H1 (cell line): ENCODE measurements around the gene C1orf52. TPM values are rescaled to one million over a fixed set of nuclear protein-coding genes. Genes with fewer than 3 reads are reported as not detected.

ENCODE experiments used
- YY1 ChIP-seq: IDR thresholded peaks from 2 replicates; pipeline ENCODE4 v1.6.1; 2011; ENCODE audit warnings: low read depth, mild to moderate bottlenecking, low read length
- polyA plus RNA-seq, 7 experiments: library from polyadenylated mRNA; depleted of rRNA in 3 of 7; stranded (reverse) in 5 of 7; unstranded in 2 of 7; fragments of >200 nt in 5 of 7; fragments of 200-250 nt in 2 of 7; gene quantifications; 1 replicate in 5 of 7; 2 replicates in 1 of 7; 4 replicates in 1 of 7; pipeline versions ENCODE4 v1.2.1 to v1.2.3, GENCODE V29; 2011 to 2013; ENCODE audit warnings: missing spikeins in 2 of 7, mixed read lengths in 2 of 7
- total RNA-seq: library from RNA; stranded (reverse); fragmentation: NEBNext Ultra II Directional; extraction: Animal tissue kit (Norgen Biotek cat#: 25700); gene quantifications from 2 replicates; pipeline ENCODE4 v1.2.1, GENCODE V29; 2021
- TF ChIP-seq, protein P1 (sequence below): fragments of 300-600 bp; sonication (generic); IDR thresholded peaks from 2 replicates; pipeline ENCODE4 v1.7.1; 2012; ENCODE audit warnings: low read length, moderate library complexity, mild to moderate bottlenecking, inconsistent platforms; ENCODE audit not compliant: insufficient replicate concordance
- TF ChIP-seq, protein P2 (sequence below): IDR thresholded peaks from 2 replicates; pipeline ENCODE4 v1.6.1; 2011; ENCODE audit warnings: low read length, improper control_type of control experiment

The C1orf52 gene
- total and polyA plus RNA-seq, 2 of the 8 experiments (the other 6 are each of a cell fraction or from before 2014, with no cell fraction given) = 29.2 to 39.1 TPM

DNA sequence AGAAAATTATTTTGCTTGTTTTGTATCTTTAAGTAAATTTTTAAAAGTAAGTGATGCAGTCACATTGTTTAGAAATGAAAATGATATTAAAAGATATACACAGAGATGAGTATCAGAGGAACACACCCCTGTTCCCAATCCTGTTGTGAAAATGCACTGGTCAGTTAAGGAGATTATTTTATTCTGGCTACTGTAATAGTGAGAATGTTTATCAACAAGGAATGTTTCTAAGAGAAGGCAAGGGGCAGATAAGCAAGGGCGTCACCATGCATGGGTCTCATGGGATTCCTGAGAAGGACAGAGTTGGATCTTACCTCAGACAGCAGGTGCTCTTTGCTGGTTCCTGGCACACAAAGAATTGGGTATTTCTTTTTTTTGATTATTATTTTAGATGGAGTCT is 21.8 kb downstream of the C1orf52 start (continued):
- TF ChIP-seq, protein P1, sequence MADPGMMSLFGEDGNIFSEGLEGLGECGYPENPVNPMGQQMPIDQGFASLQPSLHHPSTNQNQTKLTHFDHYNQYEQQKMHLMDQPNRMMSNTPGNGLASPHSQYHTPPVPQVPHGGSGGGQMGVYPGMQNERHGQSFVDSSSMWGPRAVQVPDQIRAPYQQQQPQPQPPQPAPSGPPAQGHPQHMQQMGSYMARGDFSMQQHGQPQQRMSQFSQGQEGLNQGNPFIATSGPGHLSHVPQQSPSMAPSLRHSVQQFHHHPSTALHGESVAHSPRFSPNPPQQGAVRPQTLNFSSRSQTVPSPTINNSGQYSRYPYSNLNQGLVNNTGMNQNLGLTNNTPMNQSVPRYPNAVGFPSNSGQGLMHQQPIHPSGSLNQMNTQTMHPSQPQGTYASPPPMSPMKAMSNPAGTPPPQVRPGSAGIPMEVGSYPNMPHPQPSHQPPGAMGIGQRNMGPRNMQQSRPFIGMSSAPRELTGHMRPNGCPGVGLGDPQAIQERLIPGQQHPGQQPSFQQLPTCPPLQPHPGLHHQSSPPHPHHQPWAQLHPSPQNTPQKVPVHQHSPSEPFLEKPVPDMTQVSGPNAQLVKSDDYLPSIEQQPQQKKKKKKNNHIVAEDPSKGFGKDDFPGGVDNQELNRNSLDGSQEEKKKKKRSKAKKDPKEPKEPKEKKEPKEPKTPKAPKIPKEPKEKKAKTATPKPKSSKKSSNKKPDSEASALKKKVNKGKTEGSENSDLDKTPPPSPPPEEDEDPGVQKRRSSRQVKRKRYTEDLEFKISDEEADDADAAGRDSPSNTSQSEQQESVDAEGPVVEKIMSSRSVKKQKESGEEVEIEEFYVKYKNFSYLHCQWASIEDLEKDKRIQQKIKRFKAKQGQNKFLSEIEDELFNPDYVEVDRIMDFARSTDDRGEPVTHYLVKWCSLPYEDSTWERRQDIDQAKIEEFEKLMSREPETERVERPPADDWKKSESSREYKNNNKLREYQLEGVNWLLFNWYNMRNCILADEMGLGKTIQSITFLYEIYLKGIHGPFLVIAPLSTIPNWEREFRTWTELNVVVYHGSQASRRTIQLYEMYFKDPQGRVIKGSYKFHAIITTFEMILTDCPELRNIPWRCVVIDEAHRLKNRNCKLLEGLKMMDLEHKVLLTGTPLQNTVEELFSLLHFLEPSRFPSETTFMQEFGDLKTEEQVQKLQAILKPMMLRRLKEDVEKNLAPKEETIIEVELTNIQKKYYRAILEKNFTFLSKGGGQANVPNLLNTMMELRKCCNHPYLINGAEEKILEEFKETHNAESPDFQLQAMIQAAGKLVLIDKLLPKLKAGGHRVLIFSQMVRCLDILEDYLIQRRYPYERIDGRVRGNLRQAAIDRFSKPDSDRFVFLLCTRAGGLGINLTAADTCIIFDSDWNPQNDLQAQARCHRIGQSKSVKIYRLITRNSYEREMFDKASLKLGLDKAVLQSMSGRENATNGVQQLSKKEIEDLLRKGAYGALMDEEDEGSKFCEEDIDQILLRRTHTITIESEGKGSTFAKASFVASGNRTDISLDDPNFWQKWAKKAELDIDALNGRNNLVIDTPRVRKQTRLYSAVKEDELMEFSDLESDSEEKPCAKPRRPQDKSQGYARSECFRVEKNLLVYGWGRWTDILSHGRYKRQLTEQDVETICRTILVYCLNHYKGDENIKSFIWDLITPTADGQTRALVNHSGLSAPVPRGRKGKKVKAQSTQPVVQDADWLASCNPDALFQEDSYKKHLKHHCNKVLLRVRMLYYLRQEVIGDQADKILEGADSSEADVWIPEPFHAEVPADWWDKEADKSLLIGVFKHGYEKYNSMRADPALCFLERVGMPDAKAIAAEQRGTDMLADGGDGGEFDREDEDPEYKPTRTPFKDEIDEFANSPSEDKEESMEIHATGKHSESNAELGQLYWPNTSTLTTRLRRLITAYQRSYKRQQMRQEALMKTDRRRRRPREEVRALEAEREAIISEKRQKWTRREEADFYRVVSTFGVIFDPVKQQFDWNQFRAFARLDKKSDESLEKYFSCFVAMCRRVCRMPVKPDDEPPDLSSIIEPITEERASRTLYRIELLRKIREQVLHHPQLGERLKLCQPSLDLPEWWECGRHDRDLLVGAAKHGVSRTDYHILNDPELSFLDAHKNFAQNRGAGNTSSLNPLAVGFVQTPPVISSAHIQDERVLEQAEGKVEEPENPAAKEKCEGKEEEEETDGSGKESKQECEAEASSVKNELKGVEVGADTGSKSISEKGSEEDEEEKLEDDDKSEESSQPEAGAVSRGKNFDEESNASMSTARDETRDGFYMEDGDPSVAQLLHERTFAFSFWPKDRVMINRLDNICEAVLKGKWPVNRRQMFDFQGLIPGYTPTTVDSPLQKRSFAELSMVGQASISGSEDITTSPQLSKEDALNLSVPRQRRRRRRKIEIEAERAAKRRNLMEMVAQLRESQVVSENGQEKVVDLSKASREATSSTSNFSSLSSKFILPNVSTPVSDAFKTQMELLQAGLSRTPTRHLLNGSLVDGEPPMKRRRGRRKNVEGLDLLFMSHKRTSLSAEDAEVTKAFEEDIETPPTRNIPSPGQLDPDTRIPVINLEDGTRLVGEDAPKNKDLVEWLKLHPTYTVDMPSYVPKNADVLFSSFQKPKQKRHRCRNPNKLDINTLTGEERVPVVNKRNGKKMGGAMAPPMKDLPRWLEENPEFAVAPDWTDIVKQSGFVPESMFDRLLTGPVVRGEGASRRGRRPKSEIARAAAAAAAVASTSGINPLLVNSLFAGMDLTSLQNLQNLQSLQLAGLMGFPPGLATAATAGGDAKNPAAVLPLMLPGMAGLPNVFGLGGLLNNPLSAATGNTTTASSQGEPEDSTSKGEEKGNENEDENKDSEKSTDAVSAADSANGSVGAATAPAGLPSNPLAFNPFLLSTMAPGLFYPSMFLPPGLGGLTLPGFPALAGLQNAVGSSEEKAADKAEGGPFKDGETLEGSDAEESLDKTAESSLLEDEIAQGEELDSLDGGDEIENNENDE = no peak
- no peak for TF ChIP-seq YY1
- TF ChIP-seq, protein P2, sequence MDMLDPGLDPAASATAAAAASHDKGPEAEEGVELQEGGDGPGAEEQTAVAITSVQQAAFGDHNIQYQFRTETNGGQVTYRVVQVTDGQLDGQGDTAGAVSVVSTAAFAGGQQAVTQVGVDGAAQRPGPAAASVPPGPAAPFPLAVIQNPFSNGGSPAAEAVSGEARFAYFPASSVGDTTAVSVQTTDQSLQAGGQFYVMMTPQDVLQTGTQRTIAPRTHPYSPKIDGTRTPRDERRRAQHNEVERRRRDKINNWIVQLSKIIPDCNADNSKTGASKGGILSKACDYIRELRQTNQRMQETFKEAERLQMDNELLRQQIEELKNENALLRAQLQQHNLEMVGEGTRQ = no peak
